ENCODE data around the gene NUMA1.
A peak's percentile ranks its signal among the peaks of the same experiment; 100 is the strongest.

NUMA1 gene, protein sequence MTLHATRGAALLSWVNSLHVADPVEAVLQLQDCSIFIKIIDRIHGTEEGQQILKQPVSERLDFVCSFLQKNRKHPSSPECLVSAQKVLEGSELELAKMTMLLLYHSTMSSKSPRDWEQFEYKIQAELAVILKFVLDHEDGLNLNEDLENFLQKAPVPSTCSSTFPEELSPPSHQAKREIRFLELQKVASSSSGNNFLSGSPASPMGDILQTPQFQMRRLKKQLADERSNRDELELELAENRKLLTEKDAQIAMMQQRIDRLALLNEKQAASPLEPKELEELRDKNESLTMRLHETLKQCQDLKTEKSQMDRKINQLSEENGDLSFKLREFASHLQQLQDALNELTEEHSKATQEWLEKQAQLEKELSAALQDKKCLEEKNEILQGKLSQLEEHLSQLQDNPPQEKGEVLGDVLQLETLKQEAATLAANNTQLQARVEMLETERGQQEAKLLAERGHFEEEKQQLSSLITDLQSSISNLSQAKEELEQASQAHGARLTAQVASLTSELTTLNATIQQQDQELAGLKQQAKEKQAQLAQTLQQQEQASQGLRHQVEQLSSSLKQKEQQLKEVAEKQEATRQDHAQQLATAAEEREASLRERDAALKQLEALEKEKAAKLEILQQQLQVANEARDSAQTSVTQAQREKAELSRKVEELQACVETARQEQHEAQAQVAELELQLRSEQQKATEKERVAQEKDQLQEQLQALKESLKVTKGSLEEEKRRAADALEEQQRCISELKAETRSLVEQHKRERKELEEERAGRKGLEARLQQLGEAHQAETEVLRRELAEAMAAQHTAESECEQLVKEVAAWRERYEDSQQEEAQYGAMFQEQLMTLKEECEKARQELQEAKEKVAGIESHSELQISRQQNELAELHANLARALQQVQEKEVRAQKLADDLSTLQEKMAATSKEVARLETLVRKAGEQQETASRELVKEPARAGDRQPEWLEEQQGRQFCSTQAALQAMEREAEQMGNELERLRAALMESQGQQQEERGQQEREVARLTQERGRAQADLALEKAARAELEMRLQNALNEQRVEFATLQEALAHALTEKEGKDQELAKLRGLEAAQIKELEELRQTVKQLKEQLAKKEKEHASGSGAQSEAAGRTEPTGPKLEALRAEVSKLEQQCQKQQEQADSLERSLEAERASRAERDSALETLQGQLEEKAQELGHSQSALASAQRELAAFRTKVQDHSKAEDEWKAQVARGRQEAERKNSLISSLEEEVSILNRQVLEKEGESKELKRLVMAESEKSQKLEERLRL (N-terminal part only)

DNA sequence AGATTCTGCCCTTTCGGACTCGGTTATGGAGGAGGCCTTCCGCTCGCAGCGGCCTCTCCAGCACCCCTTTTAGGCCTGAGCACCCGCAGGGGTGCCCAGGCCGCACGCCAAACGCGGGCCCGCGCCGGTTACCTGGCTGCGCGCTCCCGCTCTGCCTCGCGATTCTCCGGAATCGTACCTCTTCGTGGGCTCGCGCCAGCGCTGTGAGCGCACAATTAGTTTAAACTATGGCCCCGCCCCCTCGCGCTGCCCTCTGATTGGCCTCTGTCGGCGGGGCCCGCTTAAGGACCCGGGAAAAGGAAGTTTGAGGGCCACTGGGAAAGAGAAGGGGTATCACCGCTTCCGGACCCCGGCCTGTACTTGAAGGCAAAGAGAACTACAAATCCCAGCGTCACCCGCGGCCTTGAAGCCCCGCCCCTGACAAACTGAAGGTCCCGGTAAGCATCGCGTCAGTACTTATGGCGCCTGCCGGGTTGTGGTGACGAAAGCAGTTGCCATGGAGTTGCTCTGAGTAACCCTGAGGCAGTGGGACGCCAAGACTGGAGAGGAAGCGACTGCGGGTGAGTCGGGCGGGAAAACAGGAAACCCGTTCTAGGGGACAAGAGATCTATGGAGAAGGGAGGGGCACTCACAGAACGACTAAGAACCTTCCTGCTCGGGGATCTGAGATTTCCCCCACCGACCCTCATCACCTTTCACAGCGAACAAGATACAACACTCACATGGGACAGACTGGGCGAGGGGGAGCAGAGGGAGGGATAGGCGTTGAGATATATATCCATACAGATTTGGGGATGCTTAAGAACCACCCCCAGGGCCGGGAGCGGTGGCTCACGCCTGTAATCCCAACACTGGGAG, at the start of gene NUMA1, which contains the start of gene LRRC51:
TSS of gene NUMA1 (minus strand) at position 217 of the 858 bp plus-strand sequence. CDS start 44,599 bp downstream, outside the sequence.
TSS of gene LRRC51 (plus strand) at position 525 of the 858 bp plus-strand sequence. CDS start 8,234 bp downstream, outside the sequence.
- peak; percentile 99 for DNase-seq

- no peak for DNase-seq
Measured at GRCh38 chr11:72129381-72129780, 49.0 kb upstream of the NUMA1 start.

DNA sequence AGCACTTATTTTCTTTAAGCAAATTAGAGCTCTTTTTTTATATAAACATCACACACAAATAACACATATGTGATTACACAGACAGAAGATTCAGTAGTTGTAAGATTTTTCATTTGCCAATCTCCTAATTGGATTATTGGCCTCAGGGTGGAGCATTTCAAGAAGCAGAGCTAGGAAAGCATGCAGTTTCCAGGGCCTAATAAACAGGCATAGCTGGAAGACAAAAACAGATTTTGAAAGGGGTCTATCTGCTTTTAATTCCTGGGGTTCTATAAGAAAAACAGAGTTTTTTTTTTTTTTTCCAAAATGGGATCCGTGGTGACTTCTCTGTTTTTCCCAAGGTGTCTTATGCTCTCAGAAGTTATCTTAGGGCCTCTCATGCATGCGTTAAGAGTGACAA, 47.6 kb upstream of the NUMA1 start:
- DNase-seq = no peak

GRCh38 chr11:72125956-72126355, 45.6 kb upstream of the NUMA1 start:
- DNase-seq = no peak

DNA sequence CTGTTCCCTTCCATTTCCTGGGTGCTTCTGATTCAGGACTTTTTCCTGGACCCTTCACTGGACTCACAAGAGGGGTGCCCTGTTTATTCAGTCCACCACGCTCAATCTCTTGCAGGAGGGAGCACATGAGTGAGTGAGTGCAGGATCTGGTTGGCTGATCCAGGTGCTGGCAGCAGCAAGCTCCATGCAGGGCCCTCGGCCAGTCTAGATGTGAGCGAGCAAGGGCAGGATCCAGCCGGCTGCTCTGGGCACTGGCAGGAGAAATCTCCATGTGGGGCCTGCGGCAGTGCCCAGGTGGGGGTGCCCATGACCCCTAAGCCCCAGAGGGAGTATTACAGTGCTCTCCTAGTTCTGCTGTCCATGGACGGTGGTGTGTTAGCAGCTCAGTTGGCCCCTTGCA, 43.7 kb upstream of the NUMA1 start:
- no peak for DNase-seq

DNA sequence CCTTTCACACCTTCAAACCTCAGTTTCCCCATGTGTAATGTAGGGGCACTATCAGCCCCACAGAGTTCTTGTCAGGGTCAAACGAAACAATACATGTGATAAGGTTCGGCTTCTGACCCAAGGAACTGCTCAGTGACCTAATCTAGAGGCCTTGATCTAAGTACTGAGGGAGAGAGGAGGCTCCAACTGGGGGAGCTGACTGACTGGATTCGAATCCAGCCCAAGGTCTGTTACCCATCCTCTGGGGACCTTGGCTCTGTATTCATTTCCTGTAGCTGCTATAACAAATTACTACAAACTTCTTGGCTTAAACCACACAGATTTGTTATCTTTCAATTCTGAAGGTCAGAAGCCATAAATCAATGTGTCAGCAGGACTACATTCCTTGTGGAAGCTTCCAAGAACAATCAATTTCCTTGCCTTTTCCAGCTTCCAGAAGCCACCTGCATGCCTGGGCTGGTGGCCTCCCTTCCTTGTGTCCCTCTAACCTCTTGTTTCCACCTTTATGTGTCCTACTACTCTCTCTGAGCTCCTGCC, 42.8 kb upstream of the NUMA1 start:
- DNase-seq = no peak

DNA sequence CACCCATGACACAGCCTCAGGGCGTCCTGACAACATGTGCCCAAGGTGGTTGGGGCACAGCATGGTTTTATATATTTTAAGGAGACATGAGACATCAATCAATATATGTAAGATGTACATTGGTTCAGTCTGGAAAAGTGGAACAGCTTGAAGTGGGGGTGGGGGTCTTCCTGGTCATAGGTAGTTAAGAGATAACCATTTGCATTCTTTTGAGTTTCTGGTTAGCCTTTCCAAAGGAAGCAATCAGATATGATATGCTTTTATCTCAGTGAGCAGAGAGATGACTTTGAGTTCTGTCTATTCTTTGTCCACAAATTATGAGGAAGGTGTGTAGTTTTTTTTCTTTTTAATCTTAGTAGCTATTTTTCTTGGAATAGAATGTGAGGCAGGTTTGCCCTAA, 42.3 kb upstream of the NUMA1 start:
- DNase-seq = no peak

DNA sequence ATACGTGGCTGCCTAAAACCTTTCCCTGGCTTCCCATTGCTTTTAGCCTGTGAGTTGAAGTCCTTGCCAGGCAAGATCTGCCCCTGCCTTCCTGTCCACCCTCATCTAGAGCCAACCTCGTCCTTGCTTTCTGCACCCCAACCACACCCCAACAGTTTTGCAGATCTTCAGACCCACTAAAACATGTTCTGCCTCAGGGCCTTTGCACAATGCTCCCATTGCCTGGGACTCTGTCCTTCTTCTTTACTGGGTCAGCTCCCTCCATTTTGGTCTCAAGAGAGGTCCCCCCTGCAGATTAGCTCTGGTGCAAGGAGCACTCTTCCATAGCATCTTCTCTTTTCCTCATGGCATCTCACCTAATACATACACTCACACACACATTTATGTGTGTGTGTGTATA, 40.6 kb upstream of the NUMA1 start:
- DNase-seq = no peak

GRCh38 chr11:72119198-72119597, 38.9 kb upstream of the NUMA1 start:
- DNase-seq = no peak

DNA sequence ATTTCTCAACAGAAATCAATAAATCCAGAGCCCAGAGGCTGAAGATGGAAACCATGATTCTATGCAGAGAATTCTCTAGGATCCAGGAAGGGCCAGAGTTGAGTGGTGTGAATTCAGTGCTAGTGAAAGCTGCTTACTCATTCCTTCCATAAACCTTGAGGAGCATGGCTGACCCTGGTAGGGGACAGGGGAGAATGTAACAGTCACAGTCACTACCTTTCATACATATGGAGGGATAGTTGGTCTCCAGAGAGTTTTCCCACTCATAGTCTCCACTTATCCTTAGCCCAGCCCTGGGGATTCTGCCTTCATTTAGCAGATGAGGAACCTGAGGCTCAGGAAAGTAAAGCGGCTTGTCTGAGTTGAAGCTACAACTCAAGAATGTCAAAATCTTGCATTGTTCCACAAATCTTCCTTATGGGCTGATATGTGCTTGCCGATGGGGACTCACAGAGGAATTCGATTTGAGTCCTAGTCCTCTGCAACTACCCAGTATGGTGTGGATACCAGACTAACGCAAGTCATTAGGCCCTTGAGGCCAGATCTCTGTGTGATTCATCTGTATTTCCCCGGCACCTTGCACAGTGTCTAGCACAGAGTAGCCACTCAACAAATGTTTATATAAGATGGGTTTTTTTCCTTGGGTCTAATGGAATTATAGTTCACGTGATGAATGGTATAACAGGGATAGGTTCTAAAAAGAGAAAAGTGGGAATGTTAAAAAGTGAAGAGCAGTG, 35.8 kb upstream of the NUMA1 start:
- DNase-seq = no peak

GRCh38 chr11:72114570-72114969, 34.2 kb upstream of the NUMA1 start:
- DNase-seq = no peak

DNA sequence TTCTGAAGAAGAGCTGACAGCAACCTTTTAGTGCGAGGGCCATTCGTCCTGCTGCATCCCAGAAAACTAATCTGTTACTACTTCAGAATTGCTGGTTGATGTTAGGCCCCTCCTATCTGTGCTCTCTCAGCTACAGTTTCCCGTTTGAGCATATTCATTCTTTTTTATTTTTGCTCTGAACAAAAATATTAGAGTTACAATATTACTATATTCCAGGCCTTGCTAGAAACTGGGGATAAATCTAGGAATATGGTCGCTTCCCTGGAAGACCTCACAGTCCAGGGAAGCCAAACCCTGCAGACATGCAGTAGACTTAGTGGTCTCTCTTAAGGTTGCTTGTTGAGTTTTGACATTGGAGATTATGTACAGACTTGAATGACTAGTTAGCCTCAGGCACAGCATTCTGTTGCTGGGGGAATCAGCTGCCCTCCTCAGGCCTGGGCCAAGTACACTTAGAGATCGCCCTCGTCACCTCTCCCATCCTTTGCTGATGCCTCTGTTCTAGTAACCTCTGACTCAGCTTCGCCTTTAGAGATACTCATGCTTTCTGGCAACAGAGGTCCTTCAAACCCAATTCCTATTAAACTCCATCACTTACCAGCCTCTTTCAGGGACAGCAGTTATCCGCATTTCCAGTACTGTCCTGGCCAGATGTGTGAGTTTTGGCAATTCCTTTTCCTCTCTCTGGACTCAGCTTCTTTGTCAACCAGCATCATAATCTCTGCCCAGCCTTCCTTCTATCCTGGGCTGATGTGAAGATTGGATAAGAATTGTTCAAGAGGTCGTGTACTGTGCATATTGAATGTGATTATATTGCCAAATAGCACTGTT, 32.9 kb upstream of the NUMA1 start:
- DNase-seq = no peak

- peak; percentile 95 for DNase-seq
Measured at GRCh38 chr11:72112143-72112977, 32.0 kb upstream of the NUMA1 start, which contains the start of gene ANAPC15. ANAPC15 (minus strand) TSS chr11:72112695; CDS start chr11:72111276, 1,419 bp downstream.

GRCh38 chr11:72111300-72112142, 31.2 kb upstream of the NUMA1 start:
- DNase-seq = no peak

- DNase-seq = no peak
Measured at GRCh38 chr11:72105888-72106287, 25.5 kb upstream of the NUMA1 start, which contains the start of gene TOMT. TOMT (plus strand) TSS chr11:72105924; CDS start chr11:72105952, 28 bp downstream.

GRCh38 chr11:72103754-72104167, 23.4 kb upstream of the NUMA1 start:
- no peak for DNase-seq

- DNase-seq = peak; percentile 95
Measured at GRCh38 chr11:72102946-72103753, 22.8 kb upstream of the NUMA1 start, which contains the start of gene LAMTOR1. LAMTOR1 (minus strand) TSS chr11:72103297; CDS start chr11:72103224, 73 bp downstream.

All from NCI-H2107 (cell line).